WERI-Rb-1 (cell line): ENCODE measurements around the gene SSBP3.

Source experiments
- DNase-seq: peaks from one replicate; pipeline ENCODE4 v3.0.0-alpha.2; 2020
- H3K27ac ChIP-seq: fragments of 250-450 bp; sonication (Bioruptor Pico); 2 replicates; pipeline ENCODE4 v1.5.1; 2020; ENCODE audit warnings: mild to moderate bottlenecking, moderate library complexity
- H3K27me3 ChIP-seq: fragments of 250-450 bp; sonication (Bioruptor Pico); 2 replicates; pipeline ENCODE4 v1.5.1; 2021; ENCODE audit warnings: mild to moderate bottlenecking, low read depth, moderate library complexity; ENCODE audit not compliant: insufficient read depth, severe bottlenecking
- H3K36me3 ChIP-seq: fragments of 250-450 bp; sonication (Bioruptor Pico); 2 replicates; pipeline ENCODE4 v1.5.1; 2020; ENCODE audit warnings: mild to moderate bottlenecking, moderate library complexity
- H3K4me3 ChIP-seq: 2 replicates; pipeline ENCODE4 v1.5.1; 2011; ENCODE audit warnings: low read depth, mild to moderate bottlenecking, control low read depth, low read length
- H3K9me3 ChIP-seq: fragments of 250-450 bp; sonication (Bioruptor Pico); 2 replicates; pipeline ENCODE4 v1.5.1; 2021; ENCODE audit warnings: mild to moderate bottlenecking, moderate library complexity; ENCODE audit not compliant: severe bottlenecking
- TF ChIP-seq, protein P1 (sequence below): IDR thresholded peaks from 2 replicates; pipeline ENCODE4 v1.5.1; 2011; ENCODE audit warnings: low read depth, mild to moderate bottlenecking, control low read depth, inconsistent platforms, low read length

SSBP3 gene

GRCh38 chr1:54221113-54221834, 184.9 kb downstream of the SSBP3 start:
- TF ChIP-seq, protein P1, sequence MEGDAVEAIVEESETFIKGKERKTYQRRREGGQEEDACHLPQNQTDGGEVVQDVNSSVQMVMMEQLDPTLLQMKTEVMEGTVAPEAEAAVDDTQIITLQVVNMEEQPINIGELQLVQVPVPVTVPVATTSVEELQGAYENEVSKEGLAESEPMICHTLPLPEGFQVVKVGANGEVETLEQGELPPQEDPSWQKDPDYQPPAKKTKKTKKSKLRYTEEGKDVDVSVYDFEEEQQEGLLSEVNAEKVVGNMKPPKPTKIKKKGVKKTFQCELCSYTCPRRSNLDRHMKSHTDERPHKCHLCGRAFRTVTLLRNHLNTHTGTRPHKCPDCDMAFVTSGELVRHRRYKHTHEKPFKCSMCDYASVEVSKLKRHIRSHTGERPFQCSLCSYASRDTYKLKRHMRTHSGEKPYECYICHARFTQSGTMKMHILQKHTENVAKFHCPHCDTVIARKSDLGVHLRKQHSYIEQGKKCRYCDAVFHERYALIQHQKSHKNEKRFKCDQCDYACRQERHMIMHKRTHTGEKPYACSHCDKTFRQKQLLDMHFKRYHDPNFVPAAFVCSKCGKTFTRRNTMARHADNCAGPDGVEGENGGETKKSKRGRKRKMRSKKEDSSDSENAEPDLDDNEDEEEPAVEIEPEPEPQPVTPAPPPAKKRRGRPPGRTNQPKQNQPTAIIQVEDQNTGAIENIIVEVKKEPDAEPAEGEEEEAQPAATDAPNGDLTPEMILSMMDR = no peak
- Histone ChIP-seq H3K4me3 (no peak overlapping the region), H3K9me3 (no peaks in the 10 kb centered on the region), H3K36me3 (peaks cover 43% of the 10 kb centered on the region), H3K27me3 (no peaks in the 10 kb centered on the region), H3K27ac (peak overlapping the region; percentile 48; the same call in 1 of the 2 replicates)
- DNase-seq = no peak

GRCh38 chr1:54220004-54220811, 186.0 kb downstream of the SSBP3 start:
- no peaks in the 10 kb centered on the region for H3K9me3 ChIP-seq
- no peaks in the 10 kb centered on the region for H3K27me3 ChIP-seq
- H3K27ac ChIP-seq = peak overlapping the region; percentile 48; the same call in 1 of the 2 replicates
- DNase-seq = no peak
- H3K36me3 ChIP-seq = peaks cover 44% of the 10 kb centered on the region
- no peak overlapping the region for H3K4me3 ChIP-seq
- TF ChIP-seq, protein P1 = no peak

- Histone ChIP-seq H3K4me3 (no peak overlapping the region), H3K36me3 (peaks cover 50% of the 10 kb centered on the region)
Observed at GRCh38 chr1:54219688-54220003, 186.5 kb downstream of the SSBP3 start.

DNA sequence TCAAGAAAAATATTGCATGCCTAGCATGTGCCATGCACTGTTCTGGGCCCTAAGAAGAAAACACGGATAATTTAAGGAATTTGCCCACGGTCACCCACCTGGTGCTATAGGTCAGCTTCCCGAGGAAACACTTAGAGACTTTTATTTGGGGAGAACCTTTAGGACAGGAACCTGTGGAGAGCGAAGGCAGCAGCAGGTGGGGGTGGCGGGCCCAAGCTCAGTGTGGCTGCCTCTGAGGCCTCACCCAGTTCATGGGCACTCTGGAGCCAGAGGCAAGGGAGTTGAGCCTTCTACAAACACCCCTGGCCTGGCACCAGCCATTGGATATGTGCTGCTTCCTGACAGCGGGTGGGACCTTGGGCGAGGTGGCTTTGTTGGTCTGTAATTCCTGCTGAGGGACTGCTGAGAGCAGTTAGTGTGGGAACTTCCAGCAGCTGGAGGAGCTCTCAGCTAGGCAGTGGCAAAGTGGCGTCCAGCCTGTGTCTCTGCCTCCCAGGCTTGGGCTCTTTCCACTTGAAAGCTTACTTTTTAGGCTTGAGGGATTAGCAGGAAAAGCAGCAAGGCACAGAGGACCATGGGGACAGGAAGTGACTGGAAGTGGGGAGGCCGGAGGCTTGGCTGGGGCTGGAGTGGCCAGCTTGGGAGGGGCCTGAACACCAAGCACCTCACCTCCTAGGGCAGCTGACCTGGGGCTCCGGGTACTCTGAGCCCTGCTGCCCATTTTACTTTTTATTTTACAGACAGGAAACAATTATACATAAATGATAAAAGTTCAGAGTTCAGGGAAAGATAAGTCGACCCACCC, 187.1 kb downstream of the SSBP3 start:
- peak; percentile 44 for DNase-seq
- Histone ChIP-seq H3K4me3 (no peak overlapping the region), H3K36me3 (peaks cover 53% of the 10 kb centered on the region), H3K27me3 (no peaks in the 10 kb centered on the region), H3K27ac (no peak overlapping the region), H3K9me3 (no peaks in the 10 kb centered on the region)
- TF ChIP-seq, protein P1 = no peak

More at GRCh38 chr1:54219688-54220003, 186.5 kb downstream of the SSBP3 start:
- TF ChIP-seq, protein P1 = no peak
- no peaks in the 10 kb centered on the region for H3K27me3 ChIP-seq
- H3K9me3 ChIP-seq = no peaks in the 10 kb centered on the region
- no peak overlapping the region for H3K27ac ChIP-seq
- no peak for DNase-seq

DNA sequence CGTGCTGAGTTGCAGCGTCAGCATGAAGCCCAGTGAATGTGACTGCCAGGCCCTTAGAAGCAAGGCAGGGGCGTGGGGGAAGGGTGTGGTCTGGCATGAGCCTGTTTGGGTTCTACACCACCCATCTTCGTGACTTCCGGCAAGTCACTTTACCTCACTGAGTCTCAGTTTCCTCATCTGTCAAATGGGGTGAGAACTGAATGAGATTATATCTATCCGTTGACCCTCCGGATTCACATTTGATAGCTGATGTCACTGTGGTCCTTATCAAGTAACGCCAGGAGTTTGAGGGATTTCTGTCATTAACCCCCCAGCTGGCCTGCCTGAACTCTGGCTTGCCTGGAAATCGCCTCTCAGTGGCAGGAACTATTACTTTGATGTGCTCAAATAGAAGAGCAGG, 190.7 kb downstream of the SSBP3 start:
- no peak for DNase-seq
- H3K27me3 ChIP-seq = no peaks in the 10 kb centered on the region
- H3K27ac ChIP-seq = no peak overlapping the region
- no peaks in the 10 kb centered on the region for H3K9me3 ChIP-seq
- TF ChIP-seq, protein P1 = no peak
- no peak overlapping the region for H3K4me3 ChIP-seq
- peaks cover 86% of the 10 kb centered on the region for H3K36me3 ChIP-seq
